Measurements from ENCODE around the gene CMTM6. TPM values are rescaled to one million over a fixed set of nuclear protein-coding genes. Genes with fewer than 3 reads are reported as not detected.

Gene CMTM6
- polyA plus RNA-seq, 2 of the 4 experiments (the other 2 are of a cell fraction): 49.5 to 65.6 TPM

GRCh38 chr3:32498992-32499391, 3.7 kb downstream of the CMTM6 start:
- TF ChIP-seq TFCP2L1 (CRISPR knock-in tag; IDR thresholded peaks at IDR 0.05): no peak
- no peak for TF ChIP-seq USF2 (IDR thresholded peaks at IDR 0.05)
- no peak for TF ChIP-seq EP300 (IDR thresholded peaks at IDR 0.05)
- no peak for TF ChIP-seq HOXA7 (CRISPR knock-in tag; IDR thresholded peaks at IDR 0.05)
- no peak for TF ChIP-seq CEBPB (IDR thresholded peaks at IDR 0.05)
- no peak for TF ChIP-seq EHF (CRISPR knock-in tag; IDR thresholded peaks at IDR 0.05)
- TF ChIP-seq HEYL (CRISPR knock-in tag; IDR thresholded peaks at IDR 0.05): no peak
- no peak for TF ChIP-seq FOXS1 (CRISPR knock-in tag; IDR thresholded peaks at IDR 0.05)
- no peak for TF ChIP-seq RNF2 (IDR thresholded peaks at IDR 0.05; ENCODE audit: borderline replicate concordance, low read depth)
- TF ChIP-seq FOSL2 (IDR thresholded peaks at IDR 0.05): no peak
- TF ChIP-seq FOSL2 (CRISPR knock-in tag; IDR thresholded peaks at IDR 0.05): no peak
- TF ChIP-seq CBX8 (IDR thresholded peaks at IDR 0.05): no peak
- TF ChIP-seq PHF8 (IDR thresholded peaks at IDR 0.05; ENCODE audit: borderline replicate concordance, low read depth): no peak
- TF ChIP-seq HOXB13 (CRISPR knock-in tag; IDR thresholded peaks at IDR 0.05; ENCODE audit: low read depth): no peak
- no peak for TF ChIP-seq POLR2AphosphoS2 (conservative IDR thresholded peaks at IDR 0.05; ENCODE audit: low read length)
- no peak for TF ChIP-seq E2F6 (IDR thresholded peaks at IDR 0.05; ENCODE audit: borderline replicate concordance, low read depth)
- TF ChIP-seq CHD2 (IDR thresholded peaks at IDR 0.05; ENCODE audit: low read length, partially characterized antibody): no peak
- no peak for TF ChIP-seq HOXB5 (CRISPR knock-in tag; IDR thresholded peaks at IDR 0.05)
- TF ChIP-seq CTCF (IDR thresholded peaks at IDR 0.05): no peak
- Histone ChIP-seq H3K4me2 (no peak overlapping the region), H3K4me3 (no peak overlapping the region), H3K27ac (no peak overlapping the region), H3K9me3 (no peaks in the 10 kb centered on the region), H3K4me1 (peaks cover 15% of the 10 kb centered on the region; the same call in 2 of the 3 replicates)
- DNase-seq (ENCODE audit: low read depth in 1 of 2, low spot score in 1 of 2): no peak
- ChIA-PET CTCF (interaction anchor here (2.1 kb wide), 2 partner anchors 11 to 31 kb away, joined by 13 read pairs; no protein-coding TSS in a partner anchor), POLR2A (no interaction called here)
- no peak for FAIRE-seq
- 88% methylated on average over 3 of the region's 3 CpGs for WGBS (ENCODE audit: missing lambda C conversion rate)
- ATAC-seq: no peak

GRCh38 chr3:32498252-32498651, 4.4 kb downstream of the CMTM6 start:
- no peak overlapping the region for H3K4me3 ChIP-seq
- peaks cover 19% of the 10 kb centered on the region; the same call in 2 of the 3 replicates for H3K4me1 ChIP-seq
- POLR2A ChIA-PET: no interaction called here
- WGBS (ENCODE audit: missing lambda C conversion rate): 91% methylated on average over 3 of the region's 3 CpGs
- CTCF ChIA-PET: interaction anchor here (1.4 to 2.1 kb wide), 3 partner anchors 12 to 87 kb away, joined by 8 to 13 read pairs (median 13); no protein-coding TSS in a partner anchor
- no peak overlapping the region for H3K4me2 ChIP-seq
- no peaks in the 10 kb centered on the region for H3K9me3 ChIP-seq
- DNase-seq (ENCODE audit: low read depth in 1 of 2, low spot score in 1 of 2) (no peak), FAIRE-seq (no peak), ATAC-seq (no peak)
- H3K27ac ChIP-seq: no peak overlapping the region
- TF ChIP-seq E2F6 (IDR thresholded peaks at IDR 0.05; ENCODE audit: borderline replicate concordance, low read depth) (no peak), MAFK (IDR thresholded peaks at IDR 0.05; ENCODE audit: partially characterized antibody) (no peak), PHF8 (IDR thresholded peaks at IDR 0.05; ENCODE audit: borderline replicate concordance, low read depth) (no peak), EHF (CRISPR knock-in tag; IDR thresholded peaks at IDR 0.05) (no peak), TP53 (CRISPR knock-in tag; IDR thresholded peaks at IDR 0.05) (no peak), JUNB (IDR thresholded peaks at IDR 0.05) (no peak), BCL3 (IDR thresholded peaks at IDR 0.05) (no peak), RCOR1 (IDR thresholded peaks at IDR 0.05; ENCODE audit: low read depth, low read length) (no peak), POLR2A (IDR thresholded peaks at IDR 0.05; ENCODE audit: low read length) (no peak), CHD4 (IDR thresholded peaks at IDR 0.05; ENCODE audit: borderline replicate concordance) (no peak), CTCF (IDR thresholded peaks at IDR 0.05) (no peak), ELK1 (IDR thresholded peaks at IDR 0.05; ENCODE audit: low read depth, low read length) (no peak), ATOH8 (CRISPR knock-in tag; IDR thresholded peaks at IDR 0.05; ENCODE audit: low read depth) (no peak), FOSL2 (IDR thresholded peaks at IDR 0.05) (no peak), FOSL2 (CRISPR knock-in tag; IDR thresholded peaks at IDR 0.05) (no peak), KDM1A (IDR thresholded peaks at IDR 0.05; ENCODE audit: low read depth) (no peak)
